ENCODE measurements around the gene CDH15.
"Not testable (repeated sequence)": the region's sequence is repeated elsewhere in the genome, so short reads cannot be mapped to it uniquely, and the experiment has no call there.

The CDH15 gene

GRCh38 chr16:89187032-89187769, 15.7 kb downstream of the CDH15 start (continued):
- TF ChIP-seq ARNTL (CRISPR knock-in tag; IDR thresholded peaks at IDR 0.05; ENCODE audit: borderline replicate concordance, low read depth) (no peak), TSHZ2 (CRISPR knock-in tag; IDR thresholded peaks at IDR 0.05) (no peak), ZNF8 (CRISPR knock-in tag; IDR thresholded peaks at IDR 0.05) (no peak)

GRCh38 chr16:89187770-89188392, 16.3 kb downstream of the CDH15 start:
- peak; percentile 9; the same call in 2 of the 3 replicates for ATAC-seq
- TF ChIP-seq ZNF8 (CRISPR knock-in tag; IDR thresholded peaks at IDR 0.05) (no peak), CSDC2 (CRISPR knock-in tag; IDR thresholded peaks at IDR 0.05) (no peak), ZFP30 (CRISPR knock-in tag; IDR thresholded peaks at IDR 0.05) (no peak), ZFP3 (CRISPR knock-in tag; IDR thresholded peaks at IDR 0.05) (no peak), GLIS3 (CRISPR knock-in tag; IDR thresholded peaks at IDR 0.05) (no peak), ZNF70 (CRISPR knock-in tag; IDR thresholded peaks at IDR 0.05) (no peak), CSRNP3 (CRISPR knock-in tag; IDR thresholded peaks at IDR 0.05) (no peak), ARNTL (CRISPR knock-in tag; IDR thresholded peaks at IDR 0.05; ENCODE audit: borderline replicate concordance, low read depth) (no peak), RARB (CRISPR knock-in tag; IDR thresholded peaks at IDR 0.05) (no peak), OSR1 (CRISPR knock-in tag; IDR thresholded peaks at IDR 0.05) (no peak), ESRRG (CRISPR knock-in tag; IDR thresholded peaks at IDR 0.05) (no peak), TCF4 (CRISPR knock-in tag; IDR thresholded peaks at IDR 0.05; ENCODE audit: borderline replicate concordance) (no peak), PATZ1 (CRISPR knock-in tag; IDR thresholded peaks at IDR 0.05; ENCODE audit: borderline replicate concordance) (no peak), ISL1 (CRISPR knock-in tag; IDR thresholded peaks at IDR 0.05) (no peak), PPARA (CRISPR knock-in tag; IDR thresholded peaks at IDR 0.05; ENCODE audit: borderline replicate concordance) (no peak), TOX (CRISPR knock-in tag; IDR thresholded peaks at IDR 0.05; ENCODE audit: borderline replicate concordance) (no peak), BACH2 (CRISPR knock-in tag; IDR thresholded peaks at IDR 0.05; ENCODE audit: borderline replicate concordance) (no peak), SNAI2 (CRISPR knock-in tag; IDR thresholded peaks at IDR 0.05) (no peak)

GRCh38 chr16:89188471-89189357, 17.2 kb downstream of the CDH15 start:
- ATAC-seq: not testable (repeated sequence)

GRCh38 chr16:89189358-89190025, 17.9 kb downstream of the CDH15 start:
- ATAC-seq: no peak
- TF ChIP-seq POU6F1 (CRISPR knock-in tag; IDR thresholded peaks at IDR 0.05; ENCODE audit: borderline replicate concordance, low read depth) (no peak), TCF4 (CRISPR knock-in tag; IDR thresholded peaks at IDR 0.05; ENCODE audit: borderline replicate concordance) (no peak), TSHZ2 (CRISPR knock-in tag; IDR thresholded peaks at IDR 0.05) (no peak), RARB (CRISPR knock-in tag; IDR thresholded peaks at IDR 0.05) (no peak), PATZ1 (CRISPR knock-in tag; IDR thresholded peaks at IDR 0.05; ENCODE audit: borderline replicate concordance) (no peak), ARNTL (CRISPR knock-in tag; IDR thresholded peaks at IDR 0.05; ENCODE audit: borderline replicate concordance, low read depth) (no peak)

Data from SK-N-SH treated with all-trans-retinoic acid at 6 μM for 48 hours (cell line).